Suprapubic skin (tissue), 4 donors: Measurements from ENCODE around the gene ALG12. TPM values are rescaled to one million over a fixed set of nuclear protein-coding genes. Genes with fewer than 3 reads are reported as not detected.

Experiments used
- DNase-seq, 2 donors: peaks; one replicate each; pipeline ENCODE4 v3.0.0-alpha.2; 2019; ENCODE audit warnings: low spot score in 2 of 2
- H3K27ac ChIP-seq: fragments of 200-600 bp; sonication (generic); one replicate; pipeline ENCODE4 v1.5.1; 2019
- H3K27me3 ChIP-seq: fragments of 200-600 bp; sonication (generic); one replicate; pipeline ENCODE4 v1.5.1; 2019
- H3K36me3 ChIP-seq: fragments of 200-600 bp; sonication (generic); one replicate; pipeline ENCODE4 v1.5.1; 2019
- H3K4me1 ChIP-seq: fragments of 200-600 bp; sonication (generic); one replicate; pipeline ENCODE4 v1.5.1; 2019
- H3K4me3 ChIP-seq: fragments of 200-600 bp; sonication (generic); one replicate; pipeline ENCODE4 v1.5.1; 2019; ENCODE audit warnings: mild to moderate bottlenecking
- H3K9me3 ChIP-seq: fragments of 200-600 bp; sonication (generic); one replicate; pipeline ENCODE4 v1.5.1; 2019
- EP300 ChIP-seq: sonication (generic); formaldehyde crosslinking; IDR thresholded peaks from one replicate; pipeline ENCODE4 v1.6.1; 2017; ENCODE audit warnings: antibody characterized with exemption
- POLR2A ChIP-seq, 2 donors: fragments of 450-650 bp; IDR thresholded peaks; one replicate each; pipeline ENCODE4 v1.6.1; 2017; ENCODE audit warnings: antibody characterized with exemption in 2 of 2, mild to moderate bottlenecking in 2 of 2, moderate library complexity in 2 of 2
- POLR2AphosphoS5 ChIP-seq, 3 donors: sonication (generic); formaldehyde crosslinking; IDR thresholded peaks; one replicate each; pipeline ENCODE4 v1.6.1; 2017; ENCODE audit warnings: antibody characterized with exemption in 3 of 3
- WGBS: methylation state at CpG from one replicate; pipeline ENCODE4 v1.1.5; 2018; 5-methylcytosine and 5-hydroxymethylcytosine counted together
- total RNA-seq, 4 donors: library from RNA; depleted of rRNA; stranded (reverse); fragments of >200 nt; gene quantifications; one replicate each; pipeline ENCODE4 v1.1.0, GENCODE V29; 2016
- TF ChIP-seq, protein P1 (sequence below), 2 donors: fragments of 200-600 bp in 1 of 2; fragments of 450-650 bp in 1 of 2; sonication (generic) in 1 of 2; IDR thresholded peaks; one replicate each; pipeline ENCODE4 v1.5.1; 2016 to 2019; ENCODE audit warnings: antibody characterized with exemption in 2 of 2, mild to moderate bottlenecking in 1 of 2, moderate library complexity in 1 of 2

The ALG12 gene
- total RNA-seq, 4 donors from 2014 or later, result 13.2 to 23.8 (median 16.8) TPM

DNA sequence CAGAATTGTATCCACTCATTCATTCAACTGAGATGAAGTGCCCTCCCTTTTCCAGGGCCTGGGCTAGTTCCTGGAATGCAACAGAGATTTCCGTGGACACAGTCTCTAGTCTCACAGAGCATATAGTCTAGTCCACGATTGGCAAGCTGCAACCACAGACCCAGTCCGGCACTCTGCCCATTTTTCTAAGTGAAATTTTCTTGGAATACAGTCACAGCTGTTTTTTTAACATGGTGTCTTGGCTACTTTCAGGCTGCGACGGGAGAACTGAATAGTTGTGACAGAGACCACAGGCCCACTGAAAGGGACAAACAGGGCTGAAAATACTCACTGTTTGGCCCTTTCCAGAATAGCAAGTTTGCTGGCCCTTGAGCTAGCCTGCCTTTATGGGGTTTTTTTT, 29.2 kb downstream of the ALG12 start:
- Histone ChIP-seq H3K9me3 (no peaks in the 10 kb centered on the region), H3K36me3 (peaks cover 60% of the 10 kb centered on the region), H3K27ac (no peak overlapping the region), H3K4me3 (no peak overlapping the region), H3K27me3 (no peaks in the 10 kb centered on the region), H3K4me1 (no peaks in the 10 kb centered on the region)
- DNase-seq, result no peak
- WGBS, result 91% methylated on average over 5 of the region's 5 CpGs
- no peak for TF ChIP-seq POLR2A (IDR thresholded peaks at IDR 0.05)
- TF ChIP-seq, protein P1, sequence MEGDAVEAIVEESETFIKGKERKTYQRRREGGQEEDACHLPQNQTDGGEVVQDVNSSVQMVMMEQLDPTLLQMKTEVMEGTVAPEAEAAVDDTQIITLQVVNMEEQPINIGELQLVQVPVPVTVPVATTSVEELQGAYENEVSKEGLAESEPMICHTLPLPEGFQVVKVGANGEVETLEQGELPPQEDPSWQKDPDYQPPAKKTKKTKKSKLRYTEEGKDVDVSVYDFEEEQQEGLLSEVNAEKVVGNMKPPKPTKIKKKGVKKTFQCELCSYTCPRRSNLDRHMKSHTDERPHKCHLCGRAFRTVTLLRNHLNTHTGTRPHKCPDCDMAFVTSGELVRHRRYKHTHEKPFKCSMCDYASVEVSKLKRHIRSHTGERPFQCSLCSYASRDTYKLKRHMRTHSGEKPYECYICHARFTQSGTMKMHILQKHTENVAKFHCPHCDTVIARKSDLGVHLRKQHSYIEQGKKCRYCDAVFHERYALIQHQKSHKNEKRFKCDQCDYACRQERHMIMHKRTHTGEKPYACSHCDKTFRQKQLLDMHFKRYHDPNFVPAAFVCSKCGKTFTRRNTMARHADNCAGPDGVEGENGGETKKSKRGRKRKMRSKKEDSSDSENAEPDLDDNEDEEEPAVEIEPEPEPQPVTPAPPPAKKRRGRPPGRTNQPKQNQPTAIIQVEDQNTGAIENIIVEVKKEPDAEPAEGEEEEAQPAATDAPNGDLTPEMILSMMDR (IDR thresholded peaks at IDR 0.05), result no peak
- no peak for TF ChIP-seq POLR2AphosphoS5 (IDR thresholded peaks at IDR 0.05)
- TF ChIP-seq EP300, result no peak

DNA sequence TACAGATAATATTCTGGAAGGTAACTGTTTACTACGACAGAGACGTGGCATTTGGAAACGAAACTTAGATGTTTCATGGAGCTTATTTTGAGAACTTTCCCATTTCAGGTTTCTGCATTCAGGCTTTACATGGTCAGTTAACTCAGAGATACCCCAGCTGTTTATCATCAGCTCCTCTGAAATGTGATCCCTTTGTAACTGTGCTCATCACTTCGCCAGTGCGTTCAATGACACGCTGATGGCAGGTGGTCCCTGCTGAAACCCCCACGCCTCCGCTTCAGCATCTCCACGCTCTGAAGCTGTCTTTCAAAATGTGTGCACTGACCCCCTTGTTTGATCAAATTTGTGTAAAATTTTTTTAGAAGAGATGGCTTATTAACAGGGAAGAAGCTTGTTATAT, 30.5 kb downstream of the ALG12 start:
- Histone ChIP-seq H3K36me3 (peaks cover 68% of the 10 kb centered on the region), H3K4me3 (no peak overlapping the region), H3K27ac (no peak overlapping the region), H3K4me1 (no peaks in the 10 kb centered on the region), H3K27me3 (no peaks in the 10 kb centered on the region), H3K9me3 (no peaks in the 10 kb centered on the region)
- TF ChIP-seq POLR2A (IDR thresholded peaks at IDR 0.05) (no peak), EP300 (no peak), POLR2AphosphoS5 (IDR thresholded peaks at IDR 0.05) (no peak)
- TF ChIP-seq, protein P1 (IDR thresholded peaks at IDR 0.05), result no peak
- DNase-seq, result no peak
- WGBS, result 96% methylated on average over 9 of the region's 9 CpGs

GRCh38 chr22:49887064-49887451, 31.2 kb downstream of the ALG12 start:
- no peak overlapping the region for H3K4me3 ChIP-seq
- H3K4me1 ChIP-seq, result no peaks in the 10 kb centered on the region
- DNase-seq, result no peak
- TF ChIP-seq POLR2AphosphoS5 (IDR thresholded peaks at IDR 0.05), result no peak
- no peak for TF ChIP-seq EP300
- no peak for TF ChIP-seq POLR2A (IDR thresholded peaks at IDR 0.05)
- TF ChIP-seq, protein P1 (IDR thresholded peaks at IDR 0.05), result no peak
- 94% methylated on average over 14 of the region's 14 CpGs for WGBS
- peaks cover 63% of the 10 kb centered on the region for H3K36me3 ChIP-seq
- no peaks in the 10 kb centered on the region for H3K9me3 ChIP-seq
- no peaks in the 10 kb centered on the region for H3K27me3 ChIP-seq
- H3K27ac ChIP-seq, result no peak overlapping the region

- TF ChIP-seq POLR2A (IDR thresholded peaks at IDR 0.05) (no peak), EP300 (no peak), POLR2AphosphoS5 (IDR thresholded peaks at IDR 0.05) (no peak)
- TF ChIP-seq, protein P1 (IDR thresholded peaks at IDR 0.05), result no peak
- Histone ChIP-seq H3K9me3 (no peaks in the 10 kb centered on the region), H3K36me3 (peaks cover 63% of the 10 kb centered on the region), H3K27me3 (no peaks in the 10 kb centered on the region), H3K4me3 (no peak overlapping the region), H3K27ac (no peak overlapping the region), H3K4me1 (no peaks in the 10 kb centered on the region)
- 98% methylated on average over 36 of the region's 41 CpGs for WGBS
- DNase-seq, result no peak
These were observed 31.7 kb downstream of the ALG12 start for GRCh38 chr22:49886346-49887063.

- H3K9me3 ChIP-seq, result no peaks in the 10 kb centered on the region
- no peaks in the 10 kb centered on the region for H3K4me1 ChIP-seq
- DNase-seq, result no peak
- no peak overlapping the region for H3K4me3 ChIP-seq
- H3K27ac ChIP-seq, result no peak overlapping the region
- TF ChIP-seq POLR2A (IDR thresholded peaks at IDR 0.05), result no peak
- no peak for TF ChIP-seq EP300
- TF ChIP-seq POLR2AphosphoS5 (IDR thresholded peaks at IDR 0.05), result no peak
- H3K27me3 ChIP-seq, result no peaks in the 10 kb centered on the region
- 97% methylated on average over 35 of the region's 35 CpGs for WGBS
- peaks cover 61% of the 10 kb centered on the region for H3K36me3 ChIP-seq
These were observed 32.4 kb downstream of the ALG12 start for GRCh38 chr22:49885881-49886280.
